Measurements from ENCODE around the gene TACR2. TPM values are rescaled to one million over a fixed set of nuclear protein-coding genes. Genes with fewer than 3 reads are reported as not detected.
"Not testable (repeated sequence)": the region's sequence is repeated elsewhere in the genome, so short reads cannot be mapped to it uniquely, and the experiment has no call there.

The TACR2 gene
- total RNA-seq, 2 donors from 2014 or later, result 0.66 TPM; not detected in 1

DNA sequence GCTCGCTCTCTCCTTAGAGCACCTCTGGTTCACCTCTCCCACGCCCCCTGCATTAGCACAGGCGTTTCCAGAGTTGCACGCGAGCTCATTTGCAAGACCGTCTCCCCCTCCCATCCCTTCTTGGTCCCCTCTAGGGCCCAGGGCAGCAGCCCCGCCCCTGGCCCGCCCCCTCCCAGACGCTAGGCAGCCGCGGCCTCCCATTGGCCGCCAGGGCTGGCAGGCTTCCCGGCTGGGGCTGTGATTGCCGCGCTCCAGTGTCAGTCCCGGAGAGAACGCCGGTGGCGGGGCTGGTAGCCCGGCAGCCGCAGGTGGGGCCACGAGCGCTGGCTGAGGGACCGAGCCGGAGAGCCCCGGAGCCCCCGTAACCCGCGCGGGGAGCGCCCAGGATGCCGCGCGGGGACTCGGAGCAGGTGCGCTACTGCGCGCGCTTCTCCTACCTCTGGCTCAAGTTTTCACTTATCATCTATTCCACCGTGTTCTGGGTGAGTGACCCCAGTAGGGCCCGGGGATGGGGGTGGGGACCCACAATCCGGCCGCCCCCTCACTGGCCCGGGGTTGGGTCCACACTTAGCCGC is 34.6 kb upstream of the TACR2 start, which contains the start of gene TSPAN15:
TSS of gene TSPAN15 (plus strand) at position 257 of the 575 bp plus-strand sequence. CDS start at position 387, 130 bp downstream.
- peaks cover 36% of the 10 kb centered on the region for H3K4me1 ChIP-seq
- 1 to 6% methylated on average over 9 to 35 of the region's 45 CpGs for WGBS, 2 donors
- intact Hi-C loops (cut with DNase I), result no loop called here

DNA sequence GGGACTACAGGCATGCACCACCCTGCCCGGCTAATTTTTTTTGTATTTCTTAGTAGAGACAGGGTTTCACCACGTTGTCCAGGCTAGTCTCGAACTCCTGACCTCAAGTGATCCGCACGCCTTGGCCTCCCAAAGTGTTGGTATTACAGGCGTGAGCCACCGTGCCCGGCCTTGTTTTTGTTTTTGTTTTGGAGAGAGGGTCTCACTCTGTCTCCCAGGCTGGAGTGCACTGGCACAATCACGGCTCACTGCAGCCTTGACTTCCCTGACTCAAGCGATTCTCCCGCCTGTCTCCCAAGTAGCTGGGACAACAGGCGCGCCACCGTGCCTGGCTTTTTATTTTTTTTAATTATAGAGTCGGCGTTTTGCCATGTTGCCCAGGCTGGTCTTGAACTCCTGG is 33.7 kb upstream of the TACR2 start:
- peaks cover 36% of the 10 kb centered on the region for H3K4me1 ChIP-seq

More for the DNA sequence above, 34.6 kb upstream of the TACR2 start, which contains the start of gene TSPAN15:
- DNase-seq (peak; percentile 90 to 95 (median 92)), ATAC-seq (peak; percentile 89)
- Histone ChIP-seq H3K36me3 (replicated peaks in 1 of 2; ENCODE audit: insufficient read depth in 1 of 2, low read depth in 2 of 2) (no peaks in the 10 kb centered on the region), H3K4me3 (peak within 1 kb of the TSS; percentile 43 to 59), H3K27ac (peak within 1 kb of the TSS; percentile 72 to 87 (median 79)), H3K9me3 (no peaks in the 10 kb centered on the region), H3K27me3 (no peaks in the 10 kb centered on the region)
- peak in 2 of 3 donors; percentile 34 to 57 for TF ChIP-seq POLR2A (IDR thresholded peaks at IDR 0.05)
- TF ChIP-seq, protein P1, sequence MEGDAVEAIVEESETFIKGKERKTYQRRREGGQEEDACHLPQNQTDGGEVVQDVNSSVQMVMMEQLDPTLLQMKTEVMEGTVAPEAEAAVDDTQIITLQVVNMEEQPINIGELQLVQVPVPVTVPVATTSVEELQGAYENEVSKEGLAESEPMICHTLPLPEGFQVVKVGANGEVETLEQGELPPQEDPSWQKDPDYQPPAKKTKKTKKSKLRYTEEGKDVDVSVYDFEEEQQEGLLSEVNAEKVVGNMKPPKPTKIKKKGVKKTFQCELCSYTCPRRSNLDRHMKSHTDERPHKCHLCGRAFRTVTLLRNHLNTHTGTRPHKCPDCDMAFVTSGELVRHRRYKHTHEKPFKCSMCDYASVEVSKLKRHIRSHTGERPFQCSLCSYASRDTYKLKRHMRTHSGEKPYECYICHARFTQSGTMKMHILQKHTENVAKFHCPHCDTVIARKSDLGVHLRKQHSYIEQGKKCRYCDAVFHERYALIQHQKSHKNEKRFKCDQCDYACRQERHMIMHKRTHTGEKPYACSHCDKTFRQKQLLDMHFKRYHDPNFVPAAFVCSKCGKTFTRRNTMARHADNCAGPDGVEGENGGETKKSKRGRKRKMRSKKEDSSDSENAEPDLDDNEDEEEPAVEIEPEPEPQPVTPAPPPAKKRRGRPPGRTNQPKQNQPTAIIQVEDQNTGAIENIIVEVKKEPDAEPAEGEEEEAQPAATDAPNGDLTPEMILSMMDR (IDR thresholded peaks at IDR 0.05), result no peak

DNA sequence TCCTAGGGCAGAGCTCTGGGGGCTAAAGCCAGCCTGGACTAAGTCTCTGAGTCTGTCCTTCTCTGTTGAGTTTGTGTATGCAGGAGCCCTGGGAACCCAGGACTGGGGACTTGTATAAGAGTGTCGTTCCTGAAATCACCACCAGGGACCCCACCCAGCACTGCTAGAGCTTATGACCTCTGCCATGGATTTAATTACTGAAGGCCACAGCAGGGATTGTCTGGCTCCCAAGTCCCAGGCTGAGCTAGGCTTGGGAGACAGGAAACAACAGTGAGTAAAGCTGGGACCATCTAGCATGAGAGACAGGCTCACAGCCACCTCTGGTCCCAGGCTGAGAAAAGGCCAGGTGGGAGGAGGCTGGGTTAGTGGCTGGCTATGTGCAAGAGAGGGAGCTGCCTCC is 33.1 kb upstream of the TACR2 start:
- H3K36me3 ChIP-seq (replicated peaks in 1 of 2; ENCODE audit: insufficient read depth in 1 of 2, low read depth in 2 of 2), result no peaks in the 10 kb centered on the region
- peak; percentile 54 for ATAC-seq
- peaks cover 36% of the 10 kb centered on the region for H3K4me1 ChIP-seq
- H3K27me3 ChIP-seq, result no peaks in the 10 kb centered on the region
- peak; percentile 68 to 75 (median 74) for DNase-seq
- no peak overlapping the region for H3K4me3 ChIP-seq
- intact Hi-C loops (cut with DNase I), result no loop called here
- 0 to 5% methylated on average over 1 of the region's 1 CpG for WGBS, 2 donors
- TF ChIP-seq, protein P1 (IDR thresholded peaks at IDR 0.05), result peak; percentile 32 to 70 (median 59)
- TF ChIP-seq POLR2A (IDR thresholded peaks at IDR 0.05), result no peak
- H3K9me3 ChIP-seq, result no peaks in the 10 kb centered on the region
- H3K27ac ChIP-seq, result peak overlapping the region; percentile 59 to 87 (median 77)

More for the DNA sequence above, 33.7 kb upstream of the TACR2 start:
- H3K4me3 ChIP-seq; ATAC-seq; DNase-seq; H3K9me3 ChIP-seq; intact Hi-C loops (cut with DNase I); H3K36me3 ChIP-seq (replicated peaks in 1 of 2; ENCODE audit: insufficient read depth in 1 of 2, low read depth in 2 of 2); H3K27me3 ChIP-seq: not testable (repeated sequence)
- WGBS, 2 donors, result 87 to 89% methylated on average over 16 of the region's 16 CpGs
- peak overlapping the region in 3 of 4 donors; percentile 72 to 87 (median 82) for H3K27ac ChIP-seq

DNA sequence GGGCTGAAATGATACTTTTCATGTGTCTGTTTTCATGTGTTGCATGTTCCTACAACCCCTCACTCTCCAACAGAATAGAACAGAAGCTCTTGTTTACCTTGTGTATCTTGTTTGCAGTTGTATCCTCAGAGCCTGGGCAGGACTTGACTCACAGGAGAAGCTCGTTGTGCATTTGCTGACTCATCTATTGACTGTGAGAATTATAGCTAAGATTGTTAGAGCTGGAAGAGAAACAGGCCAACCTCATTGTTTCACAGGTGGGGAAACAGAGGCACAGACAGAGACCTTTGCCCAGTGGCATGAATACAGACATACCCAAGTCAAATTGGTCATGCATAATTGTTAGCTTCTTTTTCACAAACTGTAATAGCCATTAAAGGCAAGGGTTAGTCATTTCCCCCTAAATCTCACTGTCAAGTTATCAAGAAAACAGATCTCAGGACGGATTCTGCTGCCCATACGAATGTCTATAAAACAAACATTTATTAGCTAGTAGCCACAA is 30.0 kb upstream of the TACR2 start:
- ATAC-seq, result no peak

DNA sequence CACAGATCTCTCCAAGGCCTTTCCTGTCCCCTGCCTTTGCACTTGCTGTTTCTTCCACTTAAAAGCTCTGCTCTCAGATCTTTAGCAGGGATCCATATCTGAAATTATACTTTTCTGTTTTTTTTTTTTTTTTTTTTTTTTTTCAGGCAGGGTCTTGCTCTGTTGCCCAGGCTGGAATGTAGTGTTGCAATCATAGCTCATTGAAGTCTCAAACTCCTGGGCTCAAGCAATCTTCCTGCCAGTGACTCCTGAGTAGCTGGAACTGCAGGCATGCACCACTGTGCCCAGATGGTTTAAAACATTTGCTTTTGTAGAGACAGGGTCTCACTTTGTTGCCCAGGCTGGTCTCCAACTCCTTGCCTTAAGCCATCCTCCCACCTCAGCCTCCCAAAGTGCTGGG is 29.5 kb upstream of the TACR2 start:
- Histone ChIP-seq H3K36me3 (replicated peaks in 1 of 2; ENCODE audit: insufficient read depth in 1 of 2, low read depth in 2 of 2) (no peaks in the 10 kb centered on the region), H3K9me3 (no peaks in the 10 kb centered on the region), H3K4me3 (no peak overlapping the region), H3K27ac (no peak overlapping the region), H3K27me3 (no peaks in the 10 kb centered on the region), H3K4me1 (peaks cover 30% of the 10 kb centered on the region)
- intact Hi-C loops (cut with DNase I), result no loop called here
- TF ChIP-seq, protein P1 (IDR thresholded peaks at IDR 0.05), result no peak
- TF ChIP-seq POLR2A (IDR thresholded peaks at IDR 0.05), result no peak
- no peak for DNase-seq
- no peak for ATAC-seq

More for the DNA sequence above, 30.0 kb upstream of the TACR2 start:
- intact Hi-C loops (cut with DNase I), result no loop called here
- WGBS, 2 donors, result 28 to 38% methylated on average over 3 of the region's 3 CpGs
- no peaks in the 10 kb centered on the region for H3K27me3 ChIP-seq
- DNase-seq, result no peak
- no peaks in the 10 kb centered on the region for H3K36me3 ChIP-seq (replicated peaks in 1 of 2; ENCODE audit: insufficient read depth in 1 of 2, low read depth in 2 of 2)
- no peak overlapping the region for H3K4me3 ChIP-seq
- H3K27ac ChIP-seq, result no peak overlapping the region
- H3K9me3 ChIP-seq, result no peaks in the 10 kb centered on the region
- peaks cover 30% of the 10 kb centered on the region for H3K4me1 ChIP-seq
- TF ChIP-seq, protein P1 (IDR thresholded peaks at IDR 0.05), result no peak
- TF ChIP-seq POLR2A (IDR thresholded peaks at IDR 0.05), result no peak
